ENCODE results near the gene RAMACL. TPM values are rescaled to one million over a fixed set of nuclear protein-coding genes. Genes with fewer than 3 reads are reported as not detected.

The RAMACL gene
- total and polyA plus RNA-seq, 2 of the 4 experiments (the other 2 are of a cell fraction) = 0.46 to 0.90 TPM

DNA sequence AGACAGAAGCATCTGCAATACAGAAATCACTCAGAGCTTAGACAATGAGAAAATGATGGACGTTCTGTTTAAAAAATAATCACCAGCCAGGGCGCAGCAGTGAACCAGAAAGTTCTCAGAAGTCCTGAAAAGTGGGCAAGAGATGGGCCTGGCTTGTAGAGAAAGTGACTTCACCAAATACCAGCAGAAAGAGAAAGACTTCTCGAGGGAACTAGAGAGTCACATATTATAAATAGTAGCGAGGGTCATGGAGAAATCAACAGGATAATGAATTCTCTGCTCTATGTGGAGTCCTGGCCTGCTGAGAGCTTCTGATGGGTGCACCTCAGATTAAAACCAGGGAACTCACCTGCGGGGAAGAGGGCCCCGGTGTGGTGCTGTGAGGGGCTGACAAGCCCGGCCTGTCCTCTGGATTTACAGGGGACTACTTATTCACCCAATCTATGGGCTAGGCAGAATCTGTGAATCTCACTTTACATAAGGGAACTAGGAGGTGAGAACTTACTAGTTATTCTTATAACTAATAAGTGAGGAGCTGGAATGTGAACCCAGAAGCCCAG, 5.6 kb upstream of the RAMACL start:
- dilution Hi-C loops (cut with HindIII; ENCODE audit: low sequenced_read_pairs, unreplicated experiment) = no loop called here
- Histone ChIP-seq H3K9me3 (ENCODE audit: control insufficient read depth, insufficient read depth, low read length) (no peaks in the 10 kb centered on the region), H3K9ac (ENCODE audit: low read depth, low read length) (no peak overlapping the region), H3K4me2 (ENCODE audit: low read depth, low read length) (no peak overlapping the region), H3K56ac (ENCODE audit: extremely low read depth, insufficient read depth, low read length) (no peak overlapping the region), H2BK120ac (ENCODE audit: low read depth, low read length) (no peak overlapping the region), H3K18ac (ENCODE audit: low read depth, low read length) (no peak overlapping the region), H3K14ac (replicated peaks; ENCODE audit: low read depth, low read length) (0 out of 2 replicates have a peak overlapping the region, but pooled peaks have one; percentile 20), H3K27me3 (ENCODE audit: control insufficient read depth, insufficient read depth, low read length) (no peaks in the 10 kb centered on the region), H3K4me1 (ENCODE audit: control insufficient read depth, insufficient read depth, low read length) (peaks cover 44% of the 10 kb centered on the region), H4K5ac (ENCODE audit: low read depth, low read length) (0 out of 2 replicates have a peak overlapping the region, but pooled peaks have one; percentile 0), H3K23ac (ENCODE audit: low read depth, low read length) (no peak overlapping the region), H2BK15ac (ENCODE audit: low read depth, low read length) (no peak overlapping the region; the same call in 2 of the 3 replicates), H3K36me3 (ENCODE audit: control insufficient read depth, insufficient read depth, low read length) (peaks cover 8% of the 10 kb centered on the region; the same call in 1 of the 2 replicates), H2AK9ac (replicated peaks; ENCODE audit: low read depth, low read length, poor library complexity) (no peak overlapping the region), H3K27ac (ENCODE audit: insufficient read depth, low read length) (no peak overlapping the region), H3K9me1 (ENCODE audit: insufficient read depth, low read length) (peaks cover 25% of the 10 kb centered on the region), H3K4ac (ENCODE audit: low read depth, low read length) (peak overlapping the region; percentile 37), H4K20me1 (ENCODE audit: insufficient read depth, low read length) (peaks cover 29% of the 10 kb centered on the region; the same call in 1 of the 2 replicates), H4K91ac (ENCODE audit: insufficient read depth, low read depth, low read length) (no peak overlapping the region), H2BK20ac (ENCODE audit: low read depth, low read length) (no peak overlapping the region), H2AFZ (replicated peaks; ENCODE audit: low read length, poor library complexity) (no peak overlapping the region), H3K79me1 (ENCODE audit: low read depth in 1 of 2, low read length in 2 of 2) (peaks cover 51 to 77% of the 10 kb centered on the region in 2 experiments), H4K8ac (ENCODE audit: low read depth in 2 of 2, low read length in 2 of 2) (no peak overlapping the region), H2AK5ac (ENCODE audit: low read depth, low read length) (peak overlapping the region; percentile 38; the same call in 1 of the 2 replicates), H3K4me3 (ENCODE audit: insufficient read depth, low read depth, low read length) (no peak overlapping the region), H2BK5ac (ENCODE audit: low read depth, low read length, poor library complexity, severe bottlenecking) (no peak overlapping the region)
- intact Hi-C loops (cut with micrococcal nuclease) = no loop called here
- BruUV-seq (replicated peaks) = no TSS peak
- TF ChIP-seq MAZ (IDR thresholded peaks at IDR 0.05; ENCODE audit: borderline replicate concordance, low read depth, low read length) = no peak
- TF ChIP-seq POLR2A (IDR thresholded peaks at IDR 0.05; ENCODE audit: low read depth, low read length) = no peak
- TF ChIP-seq, protein P1, sequence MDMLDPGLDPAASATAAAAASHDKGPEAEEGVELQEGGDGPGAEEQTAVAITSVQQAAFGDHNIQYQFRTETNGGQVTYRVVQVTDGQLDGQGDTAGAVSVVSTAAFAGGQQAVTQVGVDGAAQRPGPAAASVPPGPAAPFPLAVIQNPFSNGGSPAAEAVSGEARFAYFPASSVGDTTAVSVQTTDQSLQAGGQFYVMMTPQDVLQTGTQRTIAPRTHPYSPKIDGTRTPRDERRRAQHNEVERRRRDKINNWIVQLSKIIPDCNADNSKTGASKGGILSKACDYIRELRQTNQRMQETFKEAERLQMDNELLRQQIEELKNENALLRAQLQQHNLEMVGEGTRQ (IDR thresholded peaks at IDR 0.05; ENCODE audit: low read depth, low read length) = no peak
- TF ChIP-seq MXI1 (IDR thresholded peaks at IDR 0.05; ENCODE audit: borderline replicate concordance, low read depth, low read length) = no peak
- TF ChIP-seq MAFK (IDR thresholded peaks at IDR 0.05; ENCODE audit: low read depth, low read length) = no peak
- no peak for TF ChIP-seq RFX5 (IDR thresholded peaks at IDR 0.05; ENCODE audit: low read depth, low read length)
- no peak for TF ChIP-seq CEBPB (IDR thresholded peaks at IDR 0.05; ENCODE audit: low read depth, low read length)
- no peak for ATAC-seq (ENCODE audit: low read depth)
- CTCF ChIA-PET = interaction anchor here (1.3 to 2.1 kb wide), 2 partner anchors 8 to 18 kb away, joined by 5 to 7 read pairs; no protein-coding TSS in a partner anchor
- in situ Hi-C loops (cut with MboI; ENCODE audit: low sequenced_read_pairs) = no loop called here
- peak; percentile 32 for DNase-seq
- POLR2A ChIA-PET (ENCODE audit: unreplicated experiment) = no interaction called here
- WGBS, 2 experiments (ENCODE audit: extremely low coverage in 2 of 2, insufficient read length in 1 of 2) = no CpG with 5 or more reads among the region's 7 CpGs

Data from IMR-90 (cell line).